ENCODE measurements around the gene COX8A.
A peak's percentile ranks its signal among the peaks of the same experiment; 100 is the strongest.

COX8A gene

GRCh38 chr11:63998558-63999348 is 24.3 kb downstream of the COX8A start:
- Mint-ChIP-seq H3K9me3 (no peaks in the 10 kb centered on the region), H3K4me1 (peaks cover 24% of the 10 kb centered on the region), H3K36me3 (ENCODE audit: low read depth) (peaks cover 40% of the 10 kb centered on the region), H3K4me3 (peak overlapping the region in 2 of 3 experiments; percentile 11 to 35), H3K27ac (peak overlapping the region in 1 of 3 experiments; percentile 28), H3K27me3 (ENCODE audit: low read depth) (peaks cover 12% of the 10 kb centered on the region)
- TF ChIP-seq CTCF (IDR thresholded peaks at IDR 0.05; ENCODE audit: unreplicated experiment in 3 of 3), result no peak

- H3K4me1 Mint-ChIP-seq, result peaks cover 30% of the 10 kb centered on the region
- peaks cover 16% of the 10 kb centered on the region for H3K27me3 Mint-ChIP-seq (ENCODE audit: low read depth)
- peak overlapping the region in 1 of 3 experiments; percentile 50 for H3K4me3 Mint-ChIP-seq
- H3K36me3 Mint-ChIP-seq (ENCODE audit: low read depth), result peaks cover 36% of the 10 kb centered on the region
- TF ChIP-seq CTCF (IDR thresholded peaks at IDR 0.05; ENCODE audit: unreplicated experiment in 3 of 3), result no peak
- no peak overlapping the region for H3K27ac Mint-ChIP-seq
- H3K9me3 Mint-ChIP-seq, result no peaks in the 10 kb centered on the region
These were observed 25.1 kb downstream of the COX8A start for GRCh38 chr11:63999349-64000025.

- Mint-ChIP-seq H3K9me3 (no peaks in the 10 kb centered on the region), H3K27me3 (ENCODE audit: low read depth) (peaks cover 13% of the 10 kb centered on the region), H3K4me3 (peak overlapping the region in 1 of 3 experiments; percentile 50), H3K36me3 (ENCODE audit: low read depth) (peaks cover 29% of the 10 kb centered on the region), H3K27ac (no peak overlapping the region), H3K4me1 (peaks cover 30% of the 10 kb centered on the region)
- peak; percentile 77 to 87 (median 83) for TF ChIP-seq CTCF (IDR thresholded peaks at IDR 0.05; ENCODE audit: unreplicated experiment in 3 of 3)
These were observed 25.8 kb downstream of the COX8A start for GRCh38 chr11:64000026-64000739.

GRCh38 chr11:64000740-64001483 is 26.5 kb downstream of the COX8A start:
- Mint-ChIP-seq H3K4me3 (peak overlapping the region in 2 of 3 experiments; percentile 7 to 17), H3K4me1 (peaks cover 30% of the 10 kb centered on the region), H3K36me3 (ENCODE audit: low read depth) (peaks cover 22% of the 10 kb centered on the region), H3K27ac (no peak overlapping the region), H3K9me3 (no peaks in the 10 kb centered on the region), H3K27me3 (ENCODE audit: low read depth) (peaks cover 13% of the 10 kb centered on the region)
- TF ChIP-seq CTCF (IDR thresholded peaks at IDR 0.05; ENCODE audit: unreplicated experiment in 3 of 3), result no peak

GRCh38 chr11:64001484-64002420 is 27.3 kb downstream of the COX8A start:
- Mint-ChIP-seq H3K4me3 (peak overlapping the region; percentile 7 to 24 (median 17)), H3K36me3 (ENCODE audit: low read depth) (peaks cover 15% of the 10 kb centered on the region), H3K4me1 (peaks cover 37% of the 10 kb centered on the region), H3K27ac (peak overlapping the region; percentile 27 to 67 (median 31)), H3K27me3 (ENCODE audit: low read depth) (peaks cover 21% of the 10 kb centered on the region), H3K9me3 (no peaks in the 10 kb centered on the region)
- no peak for TF ChIP-seq CTCF (IDR thresholded peaks at IDR 0.05; ENCODE audit: unreplicated experiment in 3 of 3)

All from nephron (organoid).